Tongue (tissue), 2 donors: ENCODE data around the gene APCDD1L. TPM values are rescaled to one million over a fixed set of nuclear protein-coding genes. Genes with fewer than 3 reads are reported as not detected.

ENCODE experiments used
- DNase-seq: peaks from one replicate; pipeline ENCODE4 v3.0.0-alpha.2; 2015
- total RNA-seq: library from RNA; depleted of rRNA; stranded (reverse); fragments of >200 nt; gene quantifications from one replicate; pipeline ENCODE4 v1.2.3, GENCODE V29; 2014

APCDD1L gene
- total RNA-seq, 1 donor from 2014 or later = 5.1 TPM

DNA sequence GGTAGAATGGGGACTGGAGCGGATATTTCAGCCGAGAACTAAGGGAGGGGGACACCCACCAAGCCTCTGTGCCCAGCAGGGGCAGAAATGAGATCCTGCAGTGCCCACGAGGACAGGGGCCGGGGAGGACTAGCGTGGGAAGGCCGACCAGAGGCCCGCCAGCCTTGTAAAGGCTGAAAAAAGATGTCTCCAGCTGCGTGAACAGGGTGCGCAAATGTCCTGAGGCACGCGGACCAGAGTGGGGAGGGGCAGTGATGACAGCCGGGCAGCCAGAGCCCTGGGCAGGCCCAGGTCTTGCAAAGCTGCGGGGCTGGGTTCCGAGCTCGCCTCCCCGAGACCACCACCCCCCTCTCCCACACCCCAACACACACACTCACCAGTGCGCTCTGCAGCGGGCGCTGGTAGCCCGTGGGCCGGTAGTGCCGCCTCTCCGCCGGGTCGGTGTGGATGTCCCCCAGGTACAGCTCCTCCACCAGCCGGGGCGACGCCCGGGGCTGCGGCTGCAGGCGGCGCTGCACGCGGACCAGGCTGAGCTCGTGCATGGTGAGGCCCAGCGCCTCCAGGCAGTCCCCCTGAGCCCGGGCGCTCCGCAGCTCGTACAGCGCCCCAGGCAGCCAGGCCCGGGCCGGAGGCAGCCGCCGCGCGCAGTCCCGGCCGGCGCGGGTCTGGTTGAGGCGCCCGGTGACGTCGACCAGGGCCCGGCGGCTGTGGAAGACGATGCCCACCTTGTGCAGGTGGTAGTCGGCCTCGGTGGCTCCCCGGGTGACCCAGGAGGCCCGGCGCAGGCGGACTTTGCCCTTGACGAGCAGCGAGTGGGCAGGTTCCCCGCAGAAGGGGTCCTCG lies 48.2 kb downstream of the APCDD1L start:
- no peak for DNase-seq

DNA sequence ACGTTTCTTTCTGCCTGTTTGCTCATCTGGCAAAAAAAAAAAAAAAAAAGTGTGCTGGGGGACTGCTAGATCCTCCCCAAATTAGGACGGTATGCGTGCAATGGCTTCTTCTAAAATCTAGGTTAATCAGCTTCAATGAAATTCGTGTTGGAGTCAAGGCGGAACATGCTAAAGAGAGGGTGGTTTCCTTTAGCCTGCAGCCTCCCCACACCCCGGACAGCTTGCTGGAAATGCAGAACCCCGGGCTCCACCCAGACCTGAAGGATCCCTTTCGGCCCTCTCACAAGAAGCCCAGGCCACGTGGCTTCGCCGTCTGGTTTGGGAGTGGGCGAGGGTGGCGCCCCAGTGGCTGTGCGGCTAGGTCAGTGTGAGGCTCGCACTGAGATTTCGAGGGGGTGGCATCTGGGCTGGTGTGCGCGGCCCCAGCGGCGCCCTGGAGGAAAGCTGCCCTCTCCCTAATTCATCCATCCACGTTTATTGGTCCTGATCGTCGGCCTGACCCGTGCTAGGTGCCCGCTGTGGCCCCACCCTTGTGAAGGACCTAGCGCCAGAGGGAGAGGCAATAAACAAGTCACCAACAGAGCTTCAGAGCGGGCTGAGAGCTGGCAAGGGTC lies 49.0 kb downstream of the APCDD1L start:
- DNase-seq = no peak

DNA sequence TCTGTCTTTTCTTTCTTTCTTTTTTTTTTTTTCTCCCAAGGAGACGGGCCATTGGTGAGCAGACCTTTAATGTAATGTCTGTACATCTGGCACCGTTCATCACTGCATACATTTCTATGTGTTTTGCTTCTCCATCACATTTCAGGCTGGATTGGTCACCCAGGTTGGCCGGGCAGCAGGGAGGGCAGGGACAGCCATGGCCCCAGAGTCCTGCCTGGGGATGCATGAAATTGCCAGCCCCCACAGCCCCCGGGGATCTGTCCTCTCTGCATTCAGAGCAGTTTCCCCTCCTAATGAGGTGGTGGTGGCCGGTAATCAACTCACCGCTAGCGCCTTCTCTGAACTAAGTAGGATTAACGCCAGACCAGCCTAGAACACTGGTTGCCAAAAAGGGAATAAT lies 50.4 kb downstream of the APCDD1L start:
- DNase-seq = no peak

DNA sequence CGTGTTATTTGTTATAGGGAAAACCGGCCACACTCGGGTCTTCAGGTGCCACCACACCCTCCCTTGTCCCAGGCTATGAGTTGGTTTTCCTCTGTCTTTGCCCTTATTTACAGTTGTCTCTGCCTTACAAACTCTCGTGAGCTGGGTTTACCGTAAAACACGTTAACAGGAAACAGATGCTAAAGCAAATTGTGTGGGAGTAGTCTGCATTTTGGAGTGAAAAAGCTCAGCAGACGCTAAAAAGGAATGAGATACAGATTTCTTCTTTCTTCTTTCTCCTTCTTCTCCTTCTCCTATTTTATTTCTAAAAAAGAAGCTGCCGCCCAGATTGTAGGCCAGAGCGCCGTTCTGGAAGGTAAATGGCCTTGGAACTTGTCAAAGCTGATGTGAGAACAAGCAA lies 51.9 kb downstream of the APCDD1L start:
- DNase-seq = peak; percentile 51

DNA sequence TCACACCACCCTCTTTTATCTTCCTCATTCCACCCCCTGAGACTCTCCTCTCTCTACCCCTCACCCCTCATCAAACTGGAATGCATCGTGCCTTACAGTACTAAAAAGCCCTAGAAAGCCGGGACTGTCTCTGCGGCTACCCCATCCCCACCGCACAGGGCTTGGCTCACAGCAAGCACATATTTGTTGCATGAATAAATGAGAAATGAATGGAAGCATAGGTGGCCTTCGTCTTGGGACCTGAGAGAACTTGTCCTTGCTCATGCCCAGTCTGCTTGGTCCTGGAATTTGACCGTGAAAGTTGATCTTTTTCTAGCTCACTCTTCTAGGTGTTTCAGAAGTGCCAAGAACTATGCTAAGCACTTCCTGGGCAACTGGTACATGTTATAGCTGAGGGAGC lies 53.3 kb downstream of the APCDD1L start:
- DNase-seq = no peak

DNA sequence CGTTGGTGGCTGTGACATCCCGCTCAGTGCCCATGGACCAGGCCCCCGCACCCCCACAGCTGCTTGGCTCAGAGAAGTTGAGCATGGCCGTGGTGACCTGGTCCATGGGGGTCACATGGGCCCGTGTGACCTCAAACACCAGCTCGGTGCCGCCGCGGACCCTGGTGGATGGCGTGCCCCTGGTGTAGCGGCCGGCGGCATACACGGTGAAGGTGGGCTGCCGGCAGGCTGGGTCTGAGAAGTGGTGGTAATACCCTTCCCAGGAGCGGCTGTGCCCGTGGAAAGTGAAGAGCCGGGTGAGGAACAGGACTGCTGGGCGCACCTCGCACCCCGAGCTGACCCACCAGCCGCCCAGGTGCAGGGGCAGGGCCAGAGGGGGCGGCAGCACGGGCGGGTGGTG lies 54.1 kb downstream of the APCDD1L start:
- no peak for DNase-seq

DNA sequence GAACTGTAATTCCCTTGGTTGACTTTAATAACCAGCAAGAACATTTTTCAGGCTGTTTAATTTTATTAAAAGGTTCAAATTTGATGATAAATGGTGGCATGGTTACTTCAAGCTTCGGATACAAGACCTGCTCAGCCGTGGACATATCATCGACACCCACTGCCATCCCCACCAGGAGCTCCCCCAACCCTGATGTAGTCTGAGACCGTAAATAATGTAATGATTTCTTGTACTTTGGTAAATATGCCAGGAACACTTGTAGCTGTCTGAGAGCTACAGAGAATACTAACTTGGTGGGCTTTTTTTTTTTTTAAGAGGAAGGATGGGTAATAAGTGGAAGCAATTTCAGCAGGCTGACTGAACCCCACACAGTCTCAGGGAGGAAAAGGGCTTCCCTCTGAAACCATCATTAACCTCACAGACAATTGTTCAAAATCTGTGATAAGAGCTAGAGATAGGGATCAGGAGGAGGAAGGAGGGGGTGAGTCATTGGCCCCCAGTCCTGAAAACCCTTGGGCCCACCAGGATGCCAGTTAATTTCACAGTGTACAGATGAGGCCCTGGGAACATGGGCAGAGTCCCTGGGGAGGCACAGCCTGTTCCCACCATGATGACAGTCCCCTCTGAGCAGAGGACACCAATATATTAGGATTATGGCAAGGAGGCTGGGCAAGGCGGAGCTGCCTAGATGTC lies 56.0 kb downstream of the APCDD1L start:
- DNase-seq = no peak

DNA sequence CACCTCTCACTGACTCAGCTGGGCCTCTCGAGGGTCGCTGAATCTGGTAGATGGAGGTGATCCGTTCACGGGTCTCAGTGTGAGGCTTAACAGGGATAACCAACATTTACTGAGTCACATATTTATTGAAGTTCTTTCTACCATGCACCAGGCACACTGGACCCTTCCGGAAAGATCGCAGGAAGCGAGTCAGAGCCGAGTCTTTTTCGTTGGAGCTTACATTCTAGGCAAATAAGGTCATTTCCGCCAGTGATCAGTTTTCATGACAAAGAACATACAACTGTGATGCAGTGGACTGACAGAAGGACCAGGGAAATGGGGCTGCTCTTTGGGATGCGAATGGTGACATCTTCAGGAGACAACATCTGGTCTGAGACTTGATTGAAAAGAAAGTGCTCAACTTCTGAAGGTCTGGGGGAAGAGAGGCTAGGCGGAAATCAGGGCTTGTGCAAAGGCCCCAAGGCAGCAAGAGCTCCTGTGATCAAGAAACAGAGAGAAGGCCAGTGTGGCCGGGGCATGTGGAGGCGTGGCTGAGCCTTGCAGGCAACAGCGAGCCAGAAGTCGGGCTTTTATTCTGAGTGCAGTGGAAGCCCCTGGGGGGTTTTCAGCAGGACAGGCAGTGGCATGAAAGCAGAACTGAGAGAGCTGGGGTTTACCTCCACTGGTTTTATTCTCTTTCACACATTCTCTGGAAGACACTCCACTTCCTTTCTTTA lies 56.7 kb downstream of the APCDD1L start:
- no peak for DNase-seq

DNA sequence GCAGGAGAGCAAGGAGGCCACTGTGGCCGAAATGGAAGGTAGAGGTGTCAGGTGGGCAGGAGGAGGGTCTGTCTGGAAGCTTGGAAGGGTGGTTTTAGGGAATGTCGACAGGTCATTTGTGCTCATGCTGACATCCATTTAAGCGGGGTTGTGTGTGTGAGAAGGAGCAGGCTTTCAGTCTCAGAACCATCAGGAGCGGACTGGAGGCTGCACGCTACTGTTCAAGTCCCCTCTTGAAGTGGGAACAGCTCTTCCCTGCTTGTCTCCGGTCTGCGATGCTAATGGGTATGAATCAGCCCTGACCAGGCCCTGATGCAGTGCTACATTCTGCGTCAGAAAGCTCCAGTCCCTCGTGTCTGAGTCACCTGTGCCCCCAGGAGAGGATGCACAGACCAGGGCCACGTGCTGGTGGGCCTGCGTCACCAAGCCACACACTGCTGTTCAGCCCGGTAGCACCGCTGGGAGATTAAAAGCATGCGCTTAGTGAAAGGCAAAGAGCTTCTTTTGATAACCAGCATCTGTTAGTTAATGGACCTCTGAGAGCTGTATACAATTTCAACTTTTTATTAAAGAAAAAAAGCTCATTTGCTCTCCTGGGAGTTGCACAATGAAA lies 58.0 kb downstream of the APCDD1L start:
- no peak for DNase-seq

DNA sequence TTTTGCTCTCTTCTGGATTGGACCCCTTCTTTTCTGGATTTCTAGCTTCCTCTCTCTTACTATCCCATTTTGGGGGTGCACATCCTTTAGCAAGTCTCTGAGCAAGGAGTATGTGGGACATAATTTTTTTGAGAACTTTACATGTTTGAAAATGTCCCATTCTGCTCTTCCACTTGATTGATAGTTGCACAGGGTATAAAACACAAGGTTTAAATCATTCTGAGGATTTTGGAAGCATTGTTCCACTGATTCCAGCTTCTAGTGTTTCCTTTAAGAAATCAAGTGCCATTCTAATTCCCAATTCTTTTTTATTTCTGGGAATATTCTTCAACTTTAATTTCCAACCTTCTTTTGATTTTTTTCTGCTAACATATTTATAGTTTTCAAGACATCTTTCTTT lies 60.7 kb downstream of the APCDD1L start:
- no peak for DNase-seq

DNA sequence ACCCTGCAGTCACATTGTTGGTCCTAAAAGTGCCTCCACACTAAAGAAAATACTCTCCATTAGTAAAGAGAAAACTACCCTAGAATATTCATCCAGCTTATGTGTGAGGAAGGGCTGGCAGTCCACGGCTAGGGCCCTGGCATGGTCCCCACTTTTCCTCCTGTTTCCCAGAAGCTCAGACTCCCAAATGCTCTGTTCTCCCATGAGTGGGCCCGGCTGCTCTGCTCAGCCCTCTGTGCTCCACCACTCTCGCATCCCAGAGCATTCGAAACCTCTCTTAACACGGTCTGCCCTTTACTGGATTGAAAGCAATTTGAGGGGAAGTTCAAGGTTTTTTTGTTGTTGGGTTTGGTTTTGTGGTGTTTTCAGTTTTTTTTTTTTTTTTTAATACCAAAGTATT lies 61.8 kb downstream of the APCDD1L start:
- no peak for DNase-seq

DNA sequence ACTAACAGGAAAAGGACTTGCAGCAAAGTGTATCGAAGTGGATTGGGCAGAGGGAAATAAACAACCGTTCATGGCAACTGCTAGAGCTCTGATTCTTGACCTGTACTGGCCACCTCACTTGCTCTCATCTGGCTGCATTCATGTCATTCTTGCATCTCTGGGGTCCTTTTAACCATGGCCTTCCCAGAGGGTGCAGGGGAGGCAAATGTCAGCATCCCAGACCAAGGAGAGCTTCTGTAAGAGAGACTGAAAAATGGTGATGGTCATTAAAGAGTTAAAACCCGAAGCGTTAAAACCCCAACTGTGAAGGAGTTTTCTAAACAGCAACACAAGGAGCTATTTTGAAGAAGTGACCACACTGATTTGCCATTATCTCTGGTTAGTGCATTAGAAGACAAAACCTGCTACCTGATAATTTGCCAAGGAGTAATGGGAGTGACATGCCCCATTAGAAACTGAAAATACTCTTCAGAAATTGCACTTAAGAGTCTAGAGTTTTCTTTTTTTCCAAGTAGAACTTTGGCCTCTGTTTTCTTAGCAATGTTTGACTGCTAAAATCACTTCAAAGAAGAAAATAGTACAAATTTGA lies 62.4 kb downstream of the APCDD1L start:
- no peak for DNase-seq

DNA sequence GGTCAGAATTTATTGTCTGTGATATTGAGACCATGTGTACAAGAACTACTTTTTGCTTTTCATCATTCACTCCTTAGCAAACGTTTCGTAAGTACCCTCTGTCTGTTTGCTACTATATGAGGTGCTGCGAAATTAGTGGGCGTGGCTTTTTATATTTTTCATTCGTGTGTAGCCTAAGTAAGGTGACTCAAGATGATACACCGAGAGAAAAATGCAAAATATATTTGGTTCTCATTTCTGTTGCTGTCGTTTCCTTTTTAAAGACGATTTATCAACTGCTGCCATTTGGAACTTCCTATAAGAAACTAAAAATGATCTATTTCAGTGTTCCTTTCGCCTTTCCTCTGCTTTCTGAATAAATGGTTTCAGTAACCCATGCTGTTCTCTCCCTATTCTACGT lies 64.9 kb downstream of the APCDD1L start:
- DNase-seq = no peak

DNA sequence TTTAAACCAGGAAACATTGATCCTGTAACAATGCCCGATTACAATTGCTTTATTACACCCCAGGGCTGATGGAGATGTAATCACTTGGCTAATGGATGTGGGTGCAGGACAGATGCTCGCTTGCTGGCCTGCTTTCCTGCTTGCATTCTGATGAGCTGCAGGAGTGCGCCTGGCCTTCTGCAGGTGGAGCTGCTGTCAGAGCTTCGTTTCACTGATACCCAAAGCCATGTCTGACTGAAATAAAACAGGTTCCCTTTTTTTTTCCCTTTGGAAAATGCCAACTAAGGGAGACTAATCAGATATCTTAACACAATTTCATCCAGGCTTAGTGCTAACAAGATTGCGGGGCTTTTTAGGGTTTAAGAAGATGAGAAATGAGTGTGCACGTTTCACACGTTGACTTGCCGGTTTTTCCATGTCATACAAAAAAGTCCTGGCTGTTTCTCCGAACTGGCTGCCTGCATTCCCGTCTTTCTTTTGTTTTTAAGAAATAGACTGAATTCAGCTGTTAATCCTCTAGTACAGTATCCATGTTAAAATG lies 65.4 kb downstream of the APCDD1L start:
- DNase-seq = peak; percentile 53

DNA sequence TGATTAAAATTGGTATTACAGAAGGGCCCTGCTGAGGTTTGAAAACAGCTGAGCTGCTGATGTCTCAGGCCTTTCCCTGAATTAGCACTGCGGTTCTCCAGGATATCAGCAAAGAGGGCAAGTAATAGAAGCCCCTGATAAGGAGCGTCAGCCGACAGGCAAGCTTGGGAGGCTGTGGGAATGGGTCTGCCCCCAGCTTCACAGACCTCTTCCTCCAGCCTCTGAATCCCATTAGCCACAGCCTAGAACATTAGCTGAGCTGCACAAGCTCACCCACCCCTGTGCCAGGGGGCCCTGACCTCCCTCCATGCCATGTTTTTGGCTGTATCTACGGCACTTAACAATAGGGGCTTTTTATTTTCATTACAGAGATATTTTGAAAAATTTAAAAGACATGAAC lies 66.2 kb downstream of the APCDD1L start:
- no peak for DNase-seq

DNA sequence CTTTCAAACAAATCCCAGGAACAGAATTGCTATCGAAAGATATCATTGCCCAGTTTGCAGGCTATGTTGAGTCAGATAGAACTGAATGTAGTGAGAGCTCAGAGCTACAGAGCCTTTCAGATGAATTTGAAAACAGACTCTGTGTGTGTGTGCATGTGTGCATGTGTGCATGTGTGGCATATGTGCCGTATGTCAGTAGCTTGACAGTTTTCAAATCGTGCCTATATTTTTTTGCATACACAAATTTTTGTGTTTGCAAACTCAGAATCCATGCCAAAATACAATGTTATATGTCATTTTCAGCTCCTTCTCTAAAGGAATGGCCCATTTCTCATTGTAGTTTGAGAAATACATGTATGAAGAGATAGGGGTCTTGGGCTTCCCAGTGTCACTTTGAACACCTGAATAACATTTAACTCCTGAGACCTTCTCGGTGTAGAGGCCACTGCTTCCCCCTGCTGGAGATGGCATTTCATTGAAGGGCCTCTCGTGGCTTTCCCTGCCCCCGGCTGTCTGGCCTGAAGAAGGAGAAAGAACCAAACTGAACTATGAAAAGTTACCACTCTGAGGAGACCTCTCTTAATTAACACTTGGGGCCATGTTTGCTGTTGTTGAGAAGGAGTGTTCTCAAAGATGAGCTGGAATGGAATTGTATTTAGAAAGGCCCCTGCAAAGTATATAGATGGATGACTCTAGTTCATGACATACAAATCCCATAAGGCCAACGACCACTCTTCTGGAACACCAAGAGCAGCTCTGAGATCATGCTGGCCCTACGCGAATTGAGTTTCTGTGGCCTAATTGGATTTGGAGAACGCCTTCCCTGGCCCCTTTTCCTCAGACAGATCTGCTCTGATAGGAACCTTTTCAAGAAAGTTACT lies 67.4 kb downstream of the APCDD1L start:
- DNase-seq = peak; percentile 50

DNA sequence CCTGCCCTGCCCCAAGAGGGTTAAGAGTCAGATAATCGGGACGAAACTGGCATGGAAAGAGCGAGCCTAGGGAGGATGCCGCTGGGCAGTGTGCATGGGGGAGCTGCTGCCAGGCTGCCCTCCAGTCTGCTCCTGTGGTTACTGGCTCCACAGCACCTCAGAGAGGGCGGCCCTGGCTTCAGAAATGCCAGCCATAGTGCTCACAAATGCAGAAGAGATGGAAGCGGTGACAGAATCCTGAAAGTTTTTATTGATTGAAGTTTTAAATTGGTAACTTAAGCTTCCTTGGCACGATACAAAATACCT lies 68.3 kb downstream of the APCDD1L start:
- no peak for DNase-seq

DNA sequence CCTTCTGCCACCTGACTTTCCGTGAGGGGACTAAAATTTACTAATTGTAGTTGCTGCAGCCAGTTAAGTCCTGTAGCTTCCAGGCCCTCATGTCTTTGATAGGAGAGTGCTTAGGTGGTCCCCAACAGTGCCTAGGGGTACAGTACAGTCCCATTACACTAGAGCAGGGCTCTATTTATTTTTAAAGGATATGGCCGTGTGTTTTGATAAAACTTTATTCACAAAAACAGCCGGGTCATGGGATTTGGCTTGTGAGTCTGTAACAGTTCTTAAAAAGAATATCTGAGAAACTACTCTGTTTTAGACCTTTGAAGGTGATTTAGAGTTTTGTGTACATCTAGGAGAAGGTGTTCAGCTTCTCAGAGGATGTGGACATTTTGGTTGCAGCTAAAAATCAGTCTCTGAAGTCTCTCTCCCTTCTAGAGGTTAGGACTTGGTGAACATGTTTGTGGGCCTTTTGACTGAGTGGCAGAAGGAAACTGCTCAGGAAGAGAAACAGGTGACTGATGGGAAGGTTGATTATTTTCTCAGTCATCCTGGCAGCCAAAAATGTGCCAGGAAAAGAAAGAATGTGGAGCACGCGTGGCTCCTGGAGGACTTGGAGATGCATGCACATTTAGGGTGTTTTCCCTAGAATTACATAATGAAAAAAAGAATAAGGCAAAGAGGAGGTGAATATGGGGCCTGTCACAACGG lies 68.8 kb downstream of the APCDD1L start:
- DNase-seq = no peak

DNA sequence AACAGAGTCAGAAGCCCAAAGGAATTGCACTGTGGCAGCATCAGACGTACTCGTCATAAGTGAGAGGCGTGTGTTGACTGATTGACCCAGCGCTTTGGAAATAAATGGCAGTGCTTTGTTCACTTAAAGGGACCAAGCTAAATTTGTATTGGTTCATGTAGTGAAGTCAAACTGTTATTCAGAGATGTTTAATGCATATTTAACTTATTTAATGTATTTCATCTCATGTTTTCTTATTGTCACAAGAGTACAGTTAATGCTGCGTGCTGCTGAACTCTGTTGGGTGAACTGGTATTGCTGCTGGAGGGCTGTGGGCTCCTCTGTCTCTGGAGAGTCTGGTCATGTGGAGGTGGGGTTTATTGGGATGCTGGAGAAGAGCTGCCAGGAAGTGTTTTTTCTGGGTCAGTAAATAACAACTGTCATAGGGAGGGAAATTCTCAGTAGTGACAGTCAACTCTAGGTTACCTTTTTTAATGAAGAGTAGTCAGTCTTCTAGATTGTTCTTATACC lies 70.4 kb downstream of the APCDD1L start:
- DNase-seq = no peak

DNA sequence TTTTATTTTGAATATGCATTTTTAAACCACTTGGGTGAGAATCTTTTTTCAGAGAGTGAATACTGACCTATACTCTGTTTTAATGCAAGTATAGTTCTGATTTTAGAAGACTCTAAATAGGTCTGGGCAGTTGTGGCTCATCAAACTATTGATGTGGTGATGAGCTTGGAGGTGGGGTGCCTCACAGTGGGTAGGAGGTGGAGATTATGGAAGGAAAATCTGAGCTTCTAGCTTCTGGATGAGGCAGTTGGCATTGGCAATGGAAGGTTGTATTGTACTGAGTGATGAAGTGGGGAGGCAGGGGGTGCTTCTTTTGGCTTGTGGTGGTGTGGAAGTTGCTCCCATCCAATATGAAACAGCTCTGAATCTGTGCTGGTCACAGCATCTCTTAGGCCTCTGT lies 73.5 kb downstream of the APCDD1L start:
- DNase-seq = no peak
